ENCODE measurements around the gene SOS1.

- TF ChIP-seq POLR2A (IDR thresholded peaks at IDR 0.05; ENCODE audit: low read length) = no peak
- no peak for TF ChIP-seq GATA1 (IDR thresholded peaks at IDR 0.05; ENCODE audit: low read depth, low read length)
Observed at GRCh38 chr2:39091063-39091462, 29.8 kb downstream of the SOS1 start.
